ENCODE data around the gene NEK2.

GRCh38 chr1:211612786-211613107 lies 62.7 kb downstream of the NEK2 start:
- TF ChIP-seq CTCF (conservative IDR thresholded peaks at IDR 0.05; ENCODE audit: low read depth, low read length) (no peak), EZH2 (IDR thresholded peaks at IDR 0.05; ENCODE audit: low read length, unreplicated experiment) (no peak)

All from PC-3 (cell line).